Measurements from ENCODE around the gene INAFM1. TPM values are rescaled to one million over a fixed set of nuclear protein-coding genes. Genes with fewer than 3 reads are reported as not detected.
"Not testable (repeated sequence)": the region's sequence is repeated elsewhere in the genome, so short reads cannot be mapped to it uniquely, and the experiment has no call there.

Gene INAFM1
- total RNA-seq, 1 donor from 2014 or later, result 16.7 TPM

GRCh38 chr19:47296036-47296435 is 21.4 kb downstream of the INAFM1 start:
- no peak overlapping the region for H3K27ac Mint-ChIP-seq (ENCODE audit: unreplicated experiment)
- H3K4me1 Mint-ChIP-seq (ENCODE audit: unreplicated experiment), result peaks cover 2% of the 10 kb centered on the region
- peak; percentile 91 for DNase-seq (ENCODE audit: extremely low spot score, unreplicated experiment)
- TF ChIP-seq CTCF (IDR thresholded peaks at IDR 0.05), result peak; percentile 86
- H3K9me3 Mint-ChIP-seq (ENCODE audit: unreplicated experiment), result no peaks in the 10 kb centered on the region
- no peaks in the 10 kb centered on the region for H3K27me3 Mint-ChIP-seq (ENCODE audit: unreplicated experiment)
- no peak overlapping the region for H3K4me3 Mint-ChIP-seq (ENCODE audit: unreplicated experiment)
- no peaks in the 10 kb centered on the region for H3K36me3 Mint-ChIP-seq (ENCODE audit: unreplicated experiment)

- not testable (repeated sequence) for DNase-seq (ENCODE audit: extremely low spot score, unreplicated experiment); H3K27me3 Mint-ChIP-seq (ENCODE audit: unreplicated experiment); H3K27ac Mint-ChIP-seq (ENCODE audit: unreplicated experiment); H3K36me3 Mint-ChIP-seq (ENCODE audit: unreplicated experiment); H3K9me3 Mint-ChIP-seq (ENCODE audit: unreplicated experiment); H3K4me3 Mint-ChIP-seq (ENCODE audit: unreplicated experiment)
- peaks cover 11% of the 10 kb centered on the region for H3K4me1 Mint-ChIP-seq (ENCODE audit: unreplicated experiment)
Observed at GRCh38 chr19:47300867-47301266, 26.2 kb downstream of the INAFM1 start.

GRCh38 chr19:47302249-47302648 is 27.6 kb downstream of the INAFM1 start:
- Mint-ChIP-seq H3K9me3 (ENCODE audit: unreplicated experiment) (no peaks in the 10 kb centered on the region), H3K4me3 (ENCODE audit: unreplicated experiment) (no peak overlapping the region), H3K4me1 (ENCODE audit: unreplicated experiment) (peaks cover 17% of the 10 kb centered on the region), H3K36me3 (ENCODE audit: unreplicated experiment) (no peaks in the 10 kb centered on the region), H3K27me3 (ENCODE audit: unreplicated experiment) (no peaks in the 10 kb centered on the region), H3K27ac (ENCODE audit: unreplicated experiment) (no peak overlapping the region)
- DNase-seq (ENCODE audit: extremely low spot score, unreplicated experiment), result no peak
- TF ChIP-seq CTCF (IDR thresholded peaks at IDR 0.05), result no peak

GRCh38 chr19:47303966-47304365 is 29.3 kb downstream of the INAFM1 start:
- H3K36me3 Mint-ChIP-seq (ENCODE audit: unreplicated experiment), result no peaks in the 10 kb centered on the region
- no peak for TF ChIP-seq CTCF (IDR thresholded peaks at IDR 0.05)
- H3K4me1 Mint-ChIP-seq (ENCODE audit: unreplicated experiment), result peaks cover 19% of the 10 kb centered on the region
- no peaks in the 10 kb centered on the region for H3K27me3 Mint-ChIP-seq (ENCODE audit: unreplicated experiment)
- H3K4me3 Mint-ChIP-seq (ENCODE audit: unreplicated experiment), result no peak overlapping the region
- H3K27ac Mint-ChIP-seq (ENCODE audit: unreplicated experiment), result no peak overlapping the region
- DNase-seq (ENCODE audit: extremely low spot score, unreplicated experiment), result no peak
- H3K9me3 Mint-ChIP-seq (ENCODE audit: unreplicated experiment), result no peaks in the 10 kb centered on the region

GRCh38 chr19:47305309-47305751 is 30.6 kb downstream of the INAFM1 start:
- H3K4me3 Mint-ChIP-seq (ENCODE audit: unreplicated experiment), result peak overlapping the region; percentile 17

More at GRCh38 chr19:47305309-47305751, 30.6 kb downstream of the INAFM1 start:
- Mint-ChIP-seq H3K36me3 (ENCODE audit: unreplicated experiment) (no peaks in the 10 kb centered on the region), H3K9me3 (ENCODE audit: unreplicated experiment) (no peaks in the 10 kb centered on the region), H3K4me1 (ENCODE audit: unreplicated experiment) (peaks cover 28% of the 10 kb centered on the region), H3K27ac (ENCODE audit: unreplicated experiment) (peak overlapping the region; percentile 67), H3K27me3 (ENCODE audit: unreplicated experiment) (no peaks in the 10 kb centered on the region)
- DNase-seq (ENCODE audit: extremely low spot score, unreplicated experiment), result peak; percentile 93
- TF ChIP-seq CTCF (IDR thresholded peaks at IDR 0.05), result peak; percentile 95

Measured in osteocyte (in vitro differentiated cells).